Stomach (tissue), 9 donors: ENCODE measurements around the gene EMILIN3. TPM values are rescaled to one million over a fixed set of nuclear protein-coding genes. Genes with fewer than 3 reads are reported as not detected.

ENCODE experiments used
- DNase-seq, 2 donors: peaks; one replicate each; pipeline versions ENCODE4 v3.0.0 to v3.0.0-alpha.2; 2013 to 2019
- H3K27ac ChIP-seq, 5 donors: fragments of 200-600 bp in 4 of 5; sonication (generic) in 4 of 5; one replicate each; pipeline ENCODE4 v1.5.1; 2013 to 2019; ENCODE audit warnings: mild to moderate bottlenecking in 1 of 5, moderate library complexity in 1 of 5
- H3K27me3 ChIP-seq, 3 donors: fragments of 200-600 bp; sonication (generic); one replicate each; pipeline ENCODE4 v1.5.1; 2017 to 2019; ENCODE audit warnings: mixed run types in 1 of 3
- H3K36me3 ChIP-seq, 4 donors: fragments of 200-600 bp; sonication (generic); 1 replicate in 3 of 4; 2 replicates in 1 of 4; pipeline ENCODE4 v1.5.1; 2016 to 2019
- H3K4me1 ChIP-seq, 4 donors: fragments of 200-600 bp; sonication (generic); one replicate each; pipeline ENCODE4 v1.5.1; 2016 to 2019
- H3K4me3 ChIP-seq, 4 donors: fragments of 200-600 bp; sonication (generic) in 3 of 4; one replicate each; pipeline ENCODE4 v1.5.1; 2016 to 2019; ENCODE audit warnings: mild to moderate bottlenecking in 1 of 4
- H3K9me3 ChIP-seq, 4 donors: fragments of 200-600 bp; sonication (generic); one replicate each; pipeline ENCODE4 v1.5.1; 2016 to 2019
- CTCF ChIP-seq, 7 experiments: fragments of 450-650 bp in 4 of 7; fragments of 200-600 bp in 3 of 7; sonication (generic) in 3 of 7; IDR thresholded peaks; one replicate each; pipeline ENCODE4 v1.5.1; 2016 to 2019; ENCODE audit warnings: antibody characterized with exemption in 7 of 7, control low read depth in 2 of 7, mild to moderate bottlenecking in 1 of 7
- EP300 ChIP-seq: sonication (generic); formaldehyde crosslinking; IDR thresholded peaks from one replicate; pipeline ENCODE4 v1.6.1; 2017; ENCODE audit warnings: antibody characterized with exemption
- POLR2A ChIP-seq, 4 donors: fragments of 450-650 bp; IDR thresholded peaks; one replicate each; pipeline ENCODE4 v1.6.1; 2016; ENCODE audit warnings: antibody characterized with exemption in 4 of 4, control low read depth in 2 of 4, mild to moderate bottlenecking in 1 of 4, moderate library complexity in 1 of 4
- POLR2AphosphoS5 ChIP-seq, 3 donors: sonication (generic); formaldehyde crosslinking; IDR thresholded peaks; one replicate each; pipeline ENCODE4 v1.6.1; 2016; ENCODE audit warnings: antibody characterized with exemption in 3 of 3
- WGBS, 5 donors: extraction: QIAGEN DNeasy Blood & Tissue Kit in 3 of 5; methylation state at CpG; one replicate each; pipeline versions ENCODE4 v1.1.5 to v1.1.7; 2013 to 2018; 5-methylcytosine and 5-hydroxymethylcytosine counted together
- intact Hi-C: fragments of 100-400 bp; cut with DNase I; formaldehyde crosslinking; loops from one replicate; pipeline ENCODE4 v1.15.1; 2023; ENCODE audit warnings: low total_unique reads
- polyA plus RNA-seq, 3 donors: library from polyadenylated mRNA; stranded (reverse); fragments of 200-250 nt; gene quantifications; one replicate each; pipeline ENCODE4 v1.2.3, GENCODE V29; 2013
- total RNA-seq, 5 donors: library from RNA; depleted of rRNA; stranded (reverse); fragments of >200 nt; gene quantifications; one replicate each; pipeline versions ENCODE4 v1.1.0 to v1.2.3, GENCODE V29; 2014 to 2016
- donor health status: healthy with polysubstance abuse.
- donor health status: Bipolar disorder and iron deficiency.
- donor health status: healthy.

The EMILIN3 gene
- total and polyA plus RNA-seq, 8 donors: 0.37 to 4.0 (median 2.6) TPM; not detected in 1

GRCh38 chr20:41364967-41365765, 1.5 kb downstream of the EMILIN3 start:
- Histone ChIP-seq H3K36me3 (no peaks in the 10 kb centered on the region), H3K9me3 (no peaks in the 10 kb centered on the region), H3K27me3 (peaks cover 0 to 68% (median 36%) of the 10 kb centered on the region in 3 donors), H3K27ac (no peak overlapping the region), H3K4me1 (peaks cover 7 to 19% (median 14%) of the 10 kb centered on the region in 4 donors), H3K4me3 (peak overlapping the region; percentile 40 to 51 (median 46))
- 79 to 83% (median 82%) methylated on average over 18 to 19 of the region's 19 CpGs for WGBS, 5 donors
- DNase-seq: no peak
- intact Hi-C loops: no loop called here
- TF ChIP-seq EP300 (no peak), CTCF (IDR thresholded peaks at IDR 0.05) (no peak), POLR2A (IDR thresholded peaks at IDR 0.05) (no peak), POLR2AphosphoS5 (IDR thresholded peaks at IDR 0.05) (no peak)

GRCh38 chr20:41364236-41364855, 2.3 kb downstream of the EMILIN3 start:
- Histone ChIP-seq H3K36me3 (peaks cover 0 to 7% (median under 1%) of the 10 kb centered on the region in 4 donors), H3K27ac (no peak overlapping the region), H3K9me3 (no peaks in the 10 kb centered on the region), H3K4me3 (no peak overlapping the region), H3K27me3 (peaks cover 0 to 67% (median 36%) of the 10 kb centered on the region in 3 donors), H3K4me1 (peaks cover 7 to 19% (median 14%) of the 10 kb centered on the region in 4 donors)
- TF ChIP-seq POLR2A (IDR thresholded peaks at IDR 0.05) (no peak), EP300 (no peak), CTCF (IDR thresholded peaks at IDR 0.05) (no peak), POLR2AphosphoS5 (IDR thresholded peaks at IDR 0.05) (no peak)
- intact Hi-C loops: no loop called here
- WGBS, 5 donors: 70 to 86% (median 84%) methylated on average over 13 of the region's 13 CpGs
- no peak for DNase-seq

GRCh38 chr20:41363601-41364000, 3.0 kb downstream of the EMILIN3 start:
- TF ChIP-seq POLR2A (IDR thresholded peaks at IDR 0.05) (no peak), CTCF (IDR thresholded peaks at IDR 0.05) (no peak), POLR2AphosphoS5 (IDR thresholded peaks at IDR 0.05) (no peak), EP300 (no peak)
- intact Hi-C loops: no loop called here

GRCh38 chr20:41362748-41363140, 3.9 kb downstream of the EMILIN3 start:
- Histone ChIP-seq H3K9me3 (no peaks in the 10 kb centered on the region), H3K27ac (no peak overlapping the region), H3K4me1 (peaks cover 7 to 19% (median 14%) of the 10 kb centered on the region in 4 donors), H3K36me3 (peaks cover 0 to 21% (median 14%) of the 10 kb centered on the region in 4 donors), H3K27me3 (peaks cover 0 to 53% (median 36%) of the 10 kb centered on the region in 3 donors), H3K4me3 (no peak overlapping the region)
- intact Hi-C loops: no loop called here
- no peak for DNase-seq
- WGBS, 5 donors: 72 to 85% (median 80%) methylated on average over 5 of the region's 5 CpGs
- no peak for TF ChIP-seq POLR2AphosphoS5 (IDR thresholded peaks at IDR 0.05)
- TF ChIP-seq POLR2A (IDR thresholded peaks at IDR 0.05): no peak
- no peak for TF ChIP-seq EP300
- no peak for TF ChIP-seq CTCF (IDR thresholded peaks at IDR 0.05)

More at GRCh38 chr20:41363601-41364000, 3.0 kb downstream of the EMILIN3 start:
- DNase-seq: no peak
- Histone ChIP-seq H3K36me3 (peaks cover 0 to 12% (median 6%) of the 10 kb centered on the region in 4 donors), H3K9me3 (no peaks in the 10 kb centered on the region), H3K27me3 (peaks cover 0 to 60% (median 36%) of the 10 kb centered on the region in 3 donors), H3K4me3 (no peak overlapping the region), H3K27ac (no peak overlapping the region), H3K4me1 (peaks cover 7 to 19% (median 14%) of the 10 kb centered on the region in 4 donors)
- WGBS, 5 donors: 81 to 93% (median 89%) methylated on average over 7 of the region's 7 CpGs
